C1 segment of cervical spinal cord (tissue), 14 donors: ENCODE data around the gene ACTBL2.

ENCODE experiments used
- DNase-seq, 14 donors: peaks; one replicate each; lab custom pipeline; 2025; lab: John Stamatoyannopoulos, UW

The ACTBL2 gene

DNA sequence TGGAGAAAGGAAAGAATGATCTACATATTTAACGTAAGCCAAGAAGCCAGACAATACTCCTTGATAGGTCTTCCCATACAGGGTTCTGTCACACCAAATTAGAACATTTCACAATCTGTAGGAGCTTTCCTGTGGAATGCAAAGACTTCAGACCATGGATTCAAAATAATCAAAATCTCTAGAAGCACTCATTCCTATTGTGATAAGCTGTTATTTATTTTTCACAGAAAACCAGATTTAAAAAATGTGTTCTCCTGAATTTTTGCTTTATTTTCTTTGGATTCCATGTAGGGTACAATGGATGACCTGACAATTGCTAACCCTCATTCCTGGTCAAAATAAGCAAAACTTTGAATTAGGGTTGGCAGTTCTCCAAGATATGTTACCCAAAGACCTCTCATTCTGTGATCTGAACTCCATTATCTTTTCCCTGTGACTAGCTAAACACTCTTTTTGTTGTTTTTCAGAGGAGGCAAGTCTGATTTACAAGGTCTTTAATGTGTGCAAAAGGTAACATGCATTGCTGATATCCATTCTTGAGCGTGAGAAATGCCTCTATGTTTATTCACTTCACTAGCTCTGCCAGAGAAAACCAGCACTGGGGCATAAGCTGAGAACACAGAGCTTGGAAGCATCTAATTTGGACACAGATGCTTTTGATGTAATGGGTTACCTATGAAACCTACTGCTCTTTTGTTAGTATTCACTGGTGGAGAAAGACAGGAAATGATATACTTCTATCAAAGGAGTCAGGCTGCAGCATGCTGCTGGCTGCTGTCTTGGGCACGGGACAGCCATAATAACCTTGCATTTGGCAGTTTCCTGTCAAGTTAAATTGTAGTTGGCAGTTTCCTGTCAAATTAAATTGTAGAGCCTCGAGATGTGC is 31.4 kb downstream of the ACTBL2 start:
- DNase-seq, result no peak

DNA sequence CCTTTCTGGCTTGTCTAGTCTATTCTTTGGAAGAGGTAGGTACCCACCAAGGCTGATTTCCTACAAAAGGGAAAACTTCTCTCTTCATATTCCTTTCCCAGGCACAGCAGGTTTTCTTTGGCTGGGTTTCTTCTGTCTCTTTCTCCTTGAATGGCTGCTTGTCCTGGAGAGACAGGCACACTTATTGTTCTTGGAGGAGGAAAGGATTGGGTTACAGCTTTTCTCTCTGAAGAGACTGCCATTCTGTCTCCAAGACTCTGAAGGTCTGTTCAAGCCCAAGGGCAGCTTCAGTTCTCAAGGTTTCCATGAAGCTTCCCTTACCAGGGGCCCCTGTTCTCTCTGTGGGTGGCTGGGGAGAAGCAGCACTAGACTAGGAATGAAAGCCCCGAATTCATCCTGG is 33.9 kb downstream of the ACTBL2 start:
- DNase-seq, result no peak

DNA sequence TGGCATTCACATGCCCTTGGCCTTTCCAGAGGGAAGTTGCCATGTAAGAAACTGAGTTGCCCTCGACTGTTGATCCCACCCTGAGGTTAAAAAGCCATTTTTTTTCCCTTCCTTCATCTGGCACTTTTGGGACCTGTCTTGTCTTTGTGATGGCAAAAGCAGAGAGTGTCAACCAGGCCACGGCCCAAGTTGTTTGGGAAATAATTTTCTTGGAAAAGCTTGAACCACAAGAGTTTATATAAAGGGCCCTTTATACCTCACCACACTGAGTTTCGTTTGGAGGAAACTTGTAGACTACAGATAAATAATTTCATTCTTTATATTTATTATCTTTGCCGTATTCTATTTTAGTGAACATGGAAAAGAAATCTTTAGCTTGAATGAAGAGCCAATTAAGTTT is 34.3 kb downstream of the ACTBL2 start:
- no peak for DNase-seq

DNA sequence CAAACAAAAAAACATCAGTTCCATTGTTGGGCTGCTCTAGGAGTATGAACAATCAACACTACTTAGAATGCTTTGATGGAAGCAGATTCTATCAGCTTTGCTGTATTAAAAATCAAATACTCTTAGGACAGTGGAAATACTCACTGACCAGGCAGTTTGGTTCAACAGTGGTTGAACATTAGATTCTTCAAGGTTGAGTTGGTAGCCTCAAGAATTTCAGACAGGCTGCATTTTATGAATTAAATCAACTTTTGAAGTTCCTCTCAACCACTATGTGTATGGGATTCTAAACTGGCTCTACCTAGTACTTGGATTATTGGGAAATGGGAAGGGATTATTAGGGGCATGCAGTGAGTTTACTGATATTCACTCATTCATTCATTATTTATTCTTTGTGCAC is 35.0 kb downstream of the ACTBL2 start:
- no peak for DNase-seq

DNA sequence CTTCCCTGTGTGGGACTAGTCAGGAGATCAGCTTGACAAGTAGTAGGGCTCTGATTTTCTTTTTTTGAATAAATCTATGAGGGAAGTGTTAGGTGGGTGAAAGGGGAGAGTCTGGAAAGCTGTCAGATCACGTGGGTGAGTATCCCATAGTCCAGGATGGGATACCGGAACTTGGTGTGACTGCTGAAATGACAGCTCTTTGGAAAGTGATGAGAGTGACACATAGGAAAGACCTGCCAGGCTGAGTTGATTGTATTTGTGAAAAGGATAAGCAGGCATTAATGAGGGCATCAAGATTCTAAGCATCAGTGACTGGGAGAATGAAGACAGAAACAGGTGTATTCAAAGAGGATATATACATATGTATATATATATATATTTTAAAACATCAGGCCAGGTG is 35.6 kb downstream of the ACTBL2 start:
- no peak for DNase-seq

- no peak for DNase-seq
These were observed 36.9 kb downstream of the ACTBL2 start for GRCh38 chr5:57445705-57446037.

GRCh38 chr5:57445006-57445704 is 37.5 kb downstream of the ACTBL2 start:
- DNase-seq, result no peak

DNA sequence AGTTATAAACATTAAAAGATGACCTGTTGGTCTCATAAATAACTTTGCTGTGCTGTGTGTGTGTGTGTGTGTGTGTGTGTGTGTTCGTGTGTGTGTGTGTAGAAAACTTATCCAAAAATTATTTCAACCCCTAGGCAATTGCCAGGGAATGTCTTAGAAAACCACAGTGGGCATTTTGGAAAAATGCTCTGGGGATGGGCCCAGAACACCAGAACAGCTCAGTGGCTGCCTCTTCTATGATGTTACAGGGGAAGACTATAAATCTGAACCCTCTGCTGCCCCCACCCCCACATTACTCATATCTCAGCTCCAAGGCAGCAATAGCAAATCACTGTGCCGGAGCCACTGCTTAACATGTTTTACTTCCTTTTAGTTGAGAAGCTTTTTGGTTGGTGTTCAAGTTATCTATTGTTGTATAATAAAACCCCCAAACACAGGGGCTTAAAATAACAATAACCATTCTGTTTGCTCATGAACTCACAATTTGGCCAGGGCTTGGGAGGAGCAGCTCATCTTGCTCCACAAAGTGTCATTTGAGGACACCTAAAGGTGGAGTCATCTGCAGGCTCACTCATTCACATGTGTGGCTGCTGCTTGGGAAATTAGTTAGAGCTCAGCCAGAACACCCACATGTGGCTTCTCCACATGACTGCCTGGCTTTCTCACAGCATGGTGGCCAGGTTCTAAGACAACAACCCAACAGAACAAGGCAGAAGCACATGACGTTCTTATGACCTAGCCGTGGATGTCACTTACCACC is 40.4 kb downstream of the ACTBL2 start:
- DNase-seq, result no peak

DNA sequence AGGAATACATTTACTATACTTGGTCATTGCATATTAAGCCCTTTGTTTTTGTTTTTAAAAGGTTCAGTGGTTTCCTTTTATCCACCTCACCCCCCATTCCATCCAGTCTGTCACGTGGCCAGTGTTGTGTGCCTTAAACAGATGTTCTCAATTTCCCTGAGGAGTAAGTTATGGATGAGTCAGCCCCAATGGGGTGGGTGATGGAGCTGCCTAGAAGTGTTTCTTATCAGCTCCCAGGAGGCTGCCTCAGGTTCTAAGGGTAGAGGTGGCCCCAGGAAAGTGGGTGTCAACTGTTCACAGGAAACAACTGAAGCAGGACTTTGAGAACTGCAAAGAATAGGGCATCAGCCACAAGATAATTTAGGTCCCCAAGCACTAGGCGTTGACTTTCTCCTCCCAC is 41.1 kb downstream of the ACTBL2 start:
- no peak for DNase-seq

DNA sequence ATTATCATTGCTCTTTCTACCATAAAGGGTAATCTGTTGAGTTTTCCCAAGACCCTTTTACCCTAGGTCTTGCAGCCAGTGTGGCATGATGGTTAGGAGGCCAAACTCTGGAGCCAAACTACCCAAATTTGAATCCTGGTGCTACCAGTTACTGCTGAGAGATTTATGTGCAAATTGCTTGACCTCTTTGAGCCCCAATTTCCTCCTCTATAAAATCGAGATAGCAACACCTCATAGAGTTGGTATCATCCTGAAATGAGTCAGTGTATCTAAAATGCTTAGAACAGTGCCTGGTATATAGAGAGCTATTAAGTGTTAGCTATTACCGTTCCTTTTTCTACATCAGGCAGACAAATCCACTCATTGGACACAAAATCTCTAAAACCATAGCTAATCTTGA is 43.0 kb downstream of the ACTBL2 start:
- DNase-seq, result no peak

DNA sequence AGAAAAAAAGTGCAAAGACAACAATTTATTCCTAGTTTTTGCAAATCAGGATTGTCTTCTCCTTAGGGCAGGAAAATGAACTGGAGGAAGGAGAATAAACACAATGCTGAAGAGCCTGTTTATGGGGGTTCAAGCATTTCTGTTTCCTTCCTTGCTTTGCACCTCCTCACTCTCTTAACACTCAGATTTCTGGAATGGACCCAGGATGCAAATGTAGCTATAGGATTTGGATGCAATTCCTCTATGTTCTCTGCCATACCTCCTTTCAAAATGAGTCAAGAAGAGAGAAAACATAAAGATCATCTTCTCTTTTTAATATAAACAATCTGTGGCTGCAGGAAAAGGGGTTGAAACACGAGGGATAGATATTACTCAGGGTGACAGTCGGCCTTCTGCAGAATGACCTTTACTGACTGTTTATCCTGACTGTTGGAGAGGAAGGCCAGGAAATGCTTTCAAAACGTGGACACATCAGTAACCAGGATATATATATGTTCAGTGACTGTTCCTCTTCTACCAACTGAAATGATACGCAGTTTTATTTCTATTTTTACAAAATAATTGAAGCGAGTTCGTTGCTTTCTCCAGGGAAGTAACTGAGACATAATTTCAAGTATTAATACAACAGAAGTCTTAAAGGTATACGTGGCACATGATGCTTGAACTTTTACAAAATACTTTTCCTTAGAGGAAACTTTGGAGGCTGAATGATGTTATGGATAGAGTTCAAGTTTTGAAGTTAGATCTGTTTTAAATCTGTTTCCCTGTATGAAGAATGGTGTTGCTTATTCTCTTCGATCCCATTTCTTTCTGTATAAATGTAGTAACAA is 44.4 kb downstream of the ACTBL2 start:
- no peak for DNase-seq

GRCh38 chr5:57436586-57436985 is 46.0 kb downstream of the ACTBL2 start:
- DNase-seq, result no peak

GRCh38 chr5:57435701-57436134 is 46.9 kb downstream of the ACTBL2 start:
- DNase-seq, result no peak

- DNase-seq, result no peak
These were observed 47.9 kb downstream of the ACTBL2 start for GRCh38 chr5:57434683-57435082.

DNA sequence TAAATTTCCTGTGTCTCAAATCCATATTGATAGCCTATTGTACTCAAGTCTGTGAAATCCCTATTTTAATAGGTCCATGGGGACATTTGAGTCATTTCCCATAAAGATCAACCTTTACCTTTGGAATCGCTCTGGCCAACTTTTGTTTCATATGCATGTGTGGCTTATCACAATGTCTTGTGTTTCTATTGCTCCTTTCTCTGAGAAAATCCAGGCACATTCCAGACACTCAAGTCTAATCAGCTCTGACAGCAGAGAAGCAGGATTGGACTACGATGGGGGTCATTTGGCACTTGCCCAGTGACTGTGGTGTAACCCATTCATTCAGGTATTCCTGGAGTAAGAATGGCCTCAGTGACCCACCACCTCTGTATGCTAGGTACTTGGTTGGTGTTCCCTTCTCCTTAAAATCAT is 48.4 kb downstream of the ACTBL2 start:
- DNase-seq, result no peak

DNA sequence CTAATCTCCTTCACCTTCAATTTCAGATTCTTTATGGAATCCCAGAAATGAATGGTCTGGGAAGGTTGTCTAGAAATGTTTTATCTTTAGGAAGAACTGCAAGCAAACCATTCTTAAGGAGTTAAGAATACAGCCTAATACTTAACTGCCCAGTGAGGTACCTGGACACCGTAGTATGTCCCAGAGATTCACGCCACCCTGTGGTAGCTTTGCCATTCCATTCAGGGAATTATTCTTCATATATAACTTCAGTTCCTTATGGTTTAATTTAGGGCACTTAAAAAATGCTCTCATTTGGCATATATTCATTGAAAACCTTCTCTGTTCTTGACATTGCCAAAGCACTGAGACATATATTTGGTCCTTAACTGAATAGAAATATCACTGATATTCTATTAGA is 49.7 kb downstream of the ACTBL2 start:
- no peak for DNase-seq

GRCh38 chr5:57431759-57432158 is 50.9 kb downstream of the ACTBL2 start:
- no peak for DNase-seq
